ENCODE results near the gene VAT1.
A peak's percentile ranks its signal among the peaks of the same experiment; 100 is the strongest.
"Not testable (repeated sequence)": the region's sequence is repeated elsewhere in the genome, so short reads cannot be mapped to it uniquely, and the experiment has no call there.

The VAT1 gene

DNA sequence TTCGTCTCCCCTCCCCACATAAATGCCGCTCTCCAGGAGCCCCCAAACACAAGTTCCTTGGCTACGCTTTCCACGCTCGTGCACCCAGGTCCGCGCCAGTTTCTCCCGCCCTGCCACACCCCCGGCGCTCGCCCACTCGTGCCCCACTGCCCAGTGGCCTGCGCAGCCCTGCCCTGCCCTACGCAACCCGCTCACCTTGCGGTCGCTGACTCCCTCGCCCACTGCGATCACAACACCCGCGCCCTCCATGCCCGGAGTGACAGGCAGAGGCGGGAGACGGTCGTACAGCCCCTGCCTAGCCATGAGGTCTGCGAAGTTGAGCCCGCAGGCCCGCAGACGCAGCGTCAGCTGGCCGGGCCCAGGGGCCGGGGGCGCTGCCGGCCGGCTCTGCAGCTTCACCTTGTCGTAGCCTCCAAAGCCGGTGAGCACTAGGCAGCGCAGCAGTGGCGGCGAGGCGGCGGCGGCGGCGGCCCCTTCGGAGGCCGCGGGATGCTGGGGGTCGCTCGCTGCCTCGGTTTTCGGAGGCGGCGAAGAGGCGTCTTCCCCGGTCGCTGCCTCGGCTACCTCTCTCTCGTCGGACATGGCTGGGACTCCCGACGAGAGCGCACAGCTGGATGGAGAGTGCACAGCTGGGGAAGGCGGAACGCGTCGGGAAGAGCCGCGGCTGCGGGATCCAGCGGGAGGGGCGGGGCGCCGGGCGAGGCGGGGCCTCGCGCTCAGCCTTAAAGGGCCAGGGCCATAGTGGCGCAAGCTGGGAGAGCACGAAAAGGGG, at the start of gene VAT1:
VAT1 (minus strand) TSS at position 645 of the 772 bp plus-strand sequence; CDS start at position 582, 63 bp downstream.
- peak; percentile 86 for DNase-seq

DNA sequence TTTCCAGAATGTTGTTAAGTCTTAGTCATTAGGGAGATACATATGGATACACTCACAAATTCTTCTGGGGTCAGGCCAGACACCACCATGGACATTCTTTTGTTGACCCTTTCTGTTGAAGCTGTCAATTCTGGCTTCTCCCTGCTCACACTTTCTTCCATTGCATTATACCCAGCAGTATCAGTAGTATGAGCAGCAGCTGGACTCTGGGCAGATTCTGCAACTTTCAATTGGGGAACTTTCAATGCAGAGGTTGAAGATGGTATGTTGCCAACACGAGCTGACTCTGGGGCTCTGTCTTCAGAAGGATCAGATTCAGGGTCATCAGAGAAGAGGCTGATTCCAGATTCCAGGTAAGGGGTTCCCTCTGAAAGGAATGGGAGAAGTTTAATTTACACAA, 48.7 kb upstream of the VAT1 start:
- DNase-seq, result no peak

DNA sequence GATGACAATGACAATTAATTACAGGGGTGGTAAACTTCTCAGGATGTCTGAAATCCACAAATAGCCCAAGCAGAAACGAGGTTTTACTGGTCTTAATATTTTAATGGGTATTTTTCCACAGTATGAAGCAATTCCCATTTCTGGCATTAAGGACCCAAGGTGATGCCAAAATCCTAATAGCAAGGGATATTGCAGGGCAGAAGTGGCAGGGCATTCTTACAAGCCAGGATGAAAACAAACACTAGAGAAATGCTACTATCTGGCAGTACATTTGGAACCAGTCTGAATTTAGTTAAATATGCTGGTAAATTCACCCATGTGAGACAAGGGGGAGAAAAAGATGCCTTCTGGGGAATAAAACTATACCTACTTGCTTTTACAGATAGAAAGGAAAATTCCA, 48.1 kb upstream of the VAT1 start:
- no peak for DNase-seq

DNA sequence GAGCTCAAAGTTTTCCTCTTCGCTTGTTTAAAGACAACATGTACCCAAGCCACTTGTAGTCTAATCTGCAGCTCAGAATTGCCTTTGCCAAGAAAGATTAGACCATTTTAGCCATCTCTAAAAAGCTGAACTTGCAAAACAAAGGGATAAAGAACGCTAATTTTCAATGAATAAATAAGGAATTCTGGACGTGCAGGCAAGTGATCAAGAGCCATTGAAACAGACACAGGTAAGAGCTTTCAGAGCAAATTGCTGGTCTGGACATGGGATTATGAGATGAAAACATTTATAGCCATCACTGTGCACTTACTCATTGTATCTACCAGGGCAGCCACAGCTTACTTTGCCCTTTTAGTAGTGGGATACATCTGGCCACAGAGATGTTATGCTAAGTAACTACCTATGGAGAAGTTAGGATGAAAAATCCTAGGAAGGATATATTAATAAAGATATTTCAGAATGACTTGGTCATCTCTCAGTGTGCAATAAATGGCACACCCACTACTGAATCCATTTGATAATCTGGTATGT, 47.2 kb upstream of the VAT1 start:
- no peak for DNase-seq

DNA sequence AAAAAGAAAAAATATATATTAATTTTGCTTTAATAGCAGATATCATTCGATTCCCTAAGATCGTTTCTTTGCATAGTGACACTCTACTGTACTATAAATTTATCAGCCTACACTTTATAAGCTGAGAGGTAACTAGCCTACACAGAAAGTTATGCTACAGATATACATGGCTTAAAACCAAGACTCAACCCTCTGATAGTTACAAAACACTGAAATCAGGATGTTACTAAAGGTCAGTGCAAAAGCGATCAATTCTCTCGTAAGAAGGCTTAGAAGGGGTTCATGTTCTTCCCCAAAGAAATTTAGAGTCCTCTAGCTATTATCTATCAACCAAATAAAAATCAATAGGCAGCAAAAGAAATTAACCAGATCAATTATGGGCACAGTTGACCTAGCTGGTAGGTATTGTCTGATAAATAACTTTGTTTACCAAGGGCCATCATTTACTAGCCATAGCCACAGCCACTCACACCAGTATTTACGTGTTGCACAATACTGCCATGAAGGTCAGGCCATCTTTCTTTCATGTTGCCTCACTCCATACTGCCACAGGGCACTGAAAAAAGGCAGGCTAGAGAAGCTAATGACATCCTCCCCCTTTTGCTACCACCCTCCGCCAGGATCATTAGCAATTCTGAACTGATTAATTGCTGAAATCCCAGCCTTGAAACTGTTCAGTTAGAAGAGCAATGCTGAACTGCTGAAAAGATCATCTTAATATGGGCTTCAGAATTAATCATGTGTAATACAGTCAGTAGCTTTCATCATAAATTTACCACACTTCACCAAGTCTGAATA, 46.6 kb upstream of the VAT1 start:
- no peak for DNase-seq

DNA sequence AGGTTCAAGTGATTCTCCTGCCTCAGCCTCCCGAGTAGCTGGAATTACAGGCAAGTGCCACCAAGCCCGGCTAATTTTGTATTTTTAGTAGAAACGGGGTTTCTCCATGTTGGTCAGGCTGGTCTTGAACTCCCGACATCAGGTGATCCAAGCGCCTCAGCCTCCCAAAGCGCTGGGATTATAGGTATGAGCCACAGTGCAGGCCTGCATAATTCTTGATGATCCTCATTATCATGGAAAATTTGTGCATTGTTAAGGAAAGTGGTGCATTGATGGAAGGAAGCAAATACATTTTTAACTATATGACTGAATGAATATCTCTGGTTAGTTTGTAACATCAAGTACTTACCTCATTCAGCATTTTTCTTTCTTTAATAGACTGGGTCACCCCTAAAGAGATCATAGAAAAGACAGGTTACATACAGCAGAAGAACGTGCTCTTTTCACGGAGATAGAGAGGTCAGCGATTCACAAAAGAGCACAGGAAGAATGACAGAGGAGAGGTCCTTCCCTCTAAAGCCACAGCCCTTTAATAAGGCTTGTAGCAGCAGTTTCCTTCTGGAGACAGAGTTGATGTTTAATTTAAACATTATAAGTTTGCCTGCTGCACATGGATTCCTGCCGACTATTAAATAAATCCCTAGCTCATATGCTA, 40.9 kb upstream of the VAT1 start:
- DNase-seq, result no peak

DNA sequence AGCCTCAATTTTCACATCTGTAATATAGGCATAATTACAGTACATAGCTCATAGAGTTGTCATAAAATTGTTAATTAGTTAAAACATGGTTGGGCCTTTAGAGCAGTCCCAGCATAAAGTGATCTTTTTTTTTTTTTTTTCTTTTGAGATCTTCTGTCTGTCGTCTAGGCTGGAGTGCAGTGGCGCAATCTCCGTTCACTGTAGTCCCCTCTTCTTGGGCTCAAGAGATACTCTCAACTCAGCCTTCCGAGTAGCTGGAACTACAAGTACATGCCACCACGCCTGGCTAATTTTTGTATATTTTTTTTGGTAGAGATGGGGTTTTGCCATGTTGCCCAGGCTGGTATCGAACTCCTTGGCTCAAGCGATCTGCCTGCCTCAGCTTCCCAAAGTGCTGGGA, 33.9 kb upstream of the VAT1 start:
- no peak for DNase-seq

DNA sequence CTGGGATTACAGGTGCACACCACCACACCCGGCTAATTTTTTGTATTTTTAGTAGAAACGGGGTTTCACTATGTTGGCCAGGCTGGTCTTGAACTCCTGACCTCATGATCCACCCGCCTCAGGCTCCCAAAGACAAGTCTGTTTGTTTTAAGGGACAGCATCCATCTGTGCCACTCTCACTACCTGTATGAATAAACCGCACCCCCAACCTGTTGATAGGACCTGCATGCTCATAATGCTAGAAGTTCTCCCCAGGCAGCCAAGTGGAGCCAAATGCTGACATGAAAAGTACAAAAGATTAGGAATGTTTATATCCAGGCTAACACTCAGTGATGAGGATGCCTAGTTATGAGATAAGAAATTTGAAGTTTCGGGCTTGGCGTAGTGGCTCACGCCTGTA, 30.8 kb upstream of the VAT1 start:
- DNase-seq, result not testable (repeated sequence)

DNA sequence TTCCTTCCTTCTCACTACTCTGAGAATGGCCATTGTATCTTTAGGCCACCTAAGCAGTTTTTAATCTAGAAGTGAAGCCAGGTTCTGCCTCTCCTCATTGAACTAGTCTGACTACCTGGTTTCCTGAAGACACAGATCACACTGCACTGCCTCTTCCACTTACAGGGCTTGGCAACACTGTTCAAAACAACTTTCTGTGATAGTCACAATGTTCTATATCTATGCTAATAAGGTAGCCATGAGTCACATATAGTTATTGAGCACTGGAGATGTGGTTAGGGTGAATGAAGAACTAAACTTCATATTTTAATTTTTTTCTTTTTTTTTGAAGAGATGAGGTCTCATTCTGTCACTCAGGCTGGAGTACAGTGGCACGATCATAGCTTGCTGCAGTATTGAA, 29.8 kb upstream of the VAT1 start:
- DNase-seq, result no peak

DNA sequence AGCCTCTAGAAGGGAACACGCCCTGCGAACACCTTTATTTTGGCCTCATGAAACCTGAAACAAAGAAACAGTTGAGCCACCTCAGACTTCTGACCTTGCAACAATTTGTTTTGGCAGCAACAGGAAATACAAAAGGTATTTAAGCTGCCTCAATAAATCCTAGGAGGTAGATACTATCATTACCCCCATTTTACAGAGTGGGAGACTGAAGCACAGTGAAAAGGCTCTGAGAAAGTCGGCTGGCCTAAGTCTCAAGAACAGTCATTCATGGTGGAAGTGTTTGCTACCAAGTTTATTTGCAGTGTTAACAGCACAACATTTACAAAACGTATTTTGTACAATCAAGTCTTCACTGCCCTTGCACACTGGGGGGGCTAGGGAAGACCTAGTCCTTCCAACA, 21.8 kb upstream of the VAT1 start:
- no peak for DNase-seq

DNA sequence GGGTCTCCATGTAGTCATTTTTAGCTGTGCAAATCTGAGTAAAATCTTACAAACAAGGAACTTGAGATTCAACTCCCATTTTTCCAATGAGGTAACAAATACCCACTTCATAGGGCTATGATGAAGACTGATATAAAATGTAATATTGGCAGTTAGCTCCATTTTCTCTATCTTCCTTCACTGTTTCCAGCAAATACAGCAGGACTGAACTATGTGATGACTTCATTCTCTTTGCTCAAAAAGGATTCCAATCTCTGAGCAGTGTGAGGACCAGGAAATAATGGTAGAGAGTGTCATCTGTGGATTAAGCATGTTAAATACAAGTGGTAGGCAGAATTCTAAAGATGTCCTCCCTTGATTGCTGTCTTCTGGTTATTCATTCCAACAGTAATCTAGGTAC, 21.1 kb upstream of the VAT1 start:
- no peak for DNase-seq

DNA sequence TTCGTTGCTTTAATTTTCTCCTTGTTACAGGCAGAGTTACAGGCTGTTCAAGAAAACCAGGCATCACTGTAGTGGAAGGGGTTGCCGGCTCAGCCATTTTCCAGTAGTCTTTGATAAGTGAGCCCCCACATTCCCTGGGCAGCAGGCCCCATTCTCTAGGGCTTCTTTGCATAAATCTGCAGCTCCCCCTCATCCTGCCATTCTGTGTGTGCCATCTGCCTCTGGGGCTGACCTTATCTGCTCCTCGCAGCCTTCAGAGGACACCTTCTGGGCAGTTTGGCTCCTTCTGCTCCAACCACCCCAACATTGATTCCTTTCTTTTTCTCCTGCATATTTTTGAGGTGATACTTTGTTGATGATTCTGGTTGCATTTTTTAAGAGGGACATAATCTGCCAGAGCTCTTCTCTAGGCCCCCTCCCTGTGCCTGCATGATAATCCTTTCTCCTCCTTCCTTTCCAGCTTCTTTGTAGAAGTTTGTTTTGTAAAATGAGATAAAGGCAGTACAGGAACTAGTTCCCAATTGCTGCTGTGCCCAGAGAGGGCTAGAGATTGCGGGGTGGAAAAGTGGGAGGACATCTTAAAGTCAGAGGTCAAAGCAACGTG, 19.9 kb upstream of the VAT1 start:
- no peak for DNase-seq

DNA sequence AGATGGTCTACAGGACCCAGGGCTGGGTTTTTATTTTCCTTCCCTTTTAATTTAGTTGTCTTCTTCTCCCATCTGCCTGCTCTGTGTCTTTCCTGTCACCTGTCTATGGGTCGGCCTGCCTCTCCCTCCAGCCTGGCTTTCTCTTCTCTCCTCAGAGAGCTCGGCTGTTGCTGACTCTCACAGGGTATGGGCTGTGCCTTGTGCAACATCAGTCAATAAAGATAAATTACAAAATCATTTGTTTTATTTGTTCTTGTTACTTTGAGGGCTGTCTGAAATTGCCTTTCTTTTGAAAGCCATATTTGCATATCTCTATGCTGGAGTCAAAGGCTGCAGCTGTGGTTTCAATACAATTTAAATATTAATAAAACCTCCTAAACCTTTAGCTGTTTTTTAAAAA, 18.5 kb upstream of the VAT1 start:
- no peak for DNase-seq

DNA sequence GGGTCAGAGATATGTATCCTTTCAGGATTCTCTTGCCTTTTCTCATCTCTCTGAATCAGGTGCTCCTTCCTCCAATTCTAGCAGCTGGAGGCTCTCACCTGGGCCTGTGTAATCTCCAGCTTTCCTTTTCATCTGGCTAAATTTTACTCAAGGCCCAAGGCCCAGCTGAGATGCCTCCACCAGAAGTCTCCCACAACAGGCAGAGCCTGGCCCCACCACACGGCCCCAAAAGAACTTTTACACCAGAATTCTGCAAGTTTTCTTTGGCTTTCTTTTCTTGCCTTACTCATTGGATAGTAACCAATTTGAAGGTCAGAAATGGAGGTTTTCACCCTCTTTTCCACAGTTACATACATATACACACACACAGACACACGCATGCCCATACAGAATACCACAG, 17.5 kb upstream of the VAT1 start:
- no peak for DNase-seq

DNA sequence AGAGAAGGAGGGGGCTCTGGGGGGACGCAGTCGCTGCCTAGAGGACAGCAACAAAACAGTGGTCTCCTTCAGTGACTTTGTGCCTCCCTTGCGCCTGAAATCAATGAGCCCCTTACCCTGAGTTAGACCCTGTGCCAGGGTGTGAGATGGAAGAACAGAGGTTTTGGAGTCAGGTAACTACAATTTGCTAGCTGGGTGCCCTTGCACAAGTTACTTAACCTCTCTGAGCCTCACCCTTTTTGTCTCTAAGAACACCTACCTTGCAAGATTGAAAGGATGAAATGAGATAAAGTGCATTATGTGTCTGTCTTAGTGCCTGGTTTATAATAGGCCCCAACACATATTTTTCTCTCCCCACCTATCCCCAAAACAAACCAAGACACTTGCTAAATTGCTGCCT, 12.7 kb upstream of the VAT1 start:
- DNase-seq, result no peak

DNA sequence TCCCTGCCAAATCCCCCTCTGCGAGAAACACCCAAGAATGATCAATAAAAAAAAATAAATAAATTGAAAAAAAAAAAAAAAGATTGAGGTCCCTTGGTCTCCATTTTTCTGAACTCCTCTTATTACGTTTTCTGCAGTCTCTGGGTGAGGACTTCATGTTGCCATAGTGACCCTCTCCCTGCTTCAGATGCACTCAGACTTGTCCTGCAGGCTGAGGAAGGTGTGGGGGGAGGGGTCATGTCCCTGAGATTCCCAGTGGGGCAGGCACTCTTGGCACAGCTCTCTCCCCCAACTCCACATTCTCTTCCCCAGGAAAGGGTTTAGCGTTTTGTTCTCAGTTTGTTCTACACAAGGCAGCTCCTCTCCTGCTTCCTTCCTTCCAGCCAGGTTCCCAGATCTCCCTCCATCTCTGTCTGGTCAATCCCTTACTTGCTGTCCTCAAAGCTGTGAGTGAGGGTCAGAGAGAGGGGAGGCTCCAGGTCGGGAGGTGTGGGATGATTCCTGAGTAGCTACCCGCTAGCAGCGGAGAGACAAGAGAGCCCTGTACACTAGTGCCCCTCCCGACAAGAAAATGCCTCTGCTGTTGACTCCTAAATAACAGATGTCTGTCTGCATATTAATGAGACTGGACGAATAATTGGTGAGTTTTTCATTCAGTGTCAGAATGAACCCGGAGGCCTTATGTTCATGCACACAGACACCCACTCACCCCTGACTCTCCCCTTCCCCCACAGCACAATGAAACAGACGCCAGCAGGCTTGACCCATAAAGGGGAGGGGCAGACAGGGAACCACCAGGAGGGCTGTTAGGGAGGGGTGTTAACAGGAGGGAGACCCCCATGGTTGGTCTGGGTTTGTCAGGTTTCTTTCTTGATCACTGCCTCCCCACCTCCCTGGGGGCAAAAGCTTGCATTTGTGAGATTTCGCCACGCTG, 12.0 kb upstream of the VAT1 start:
- DNase-seq, result no peak

DNA sequence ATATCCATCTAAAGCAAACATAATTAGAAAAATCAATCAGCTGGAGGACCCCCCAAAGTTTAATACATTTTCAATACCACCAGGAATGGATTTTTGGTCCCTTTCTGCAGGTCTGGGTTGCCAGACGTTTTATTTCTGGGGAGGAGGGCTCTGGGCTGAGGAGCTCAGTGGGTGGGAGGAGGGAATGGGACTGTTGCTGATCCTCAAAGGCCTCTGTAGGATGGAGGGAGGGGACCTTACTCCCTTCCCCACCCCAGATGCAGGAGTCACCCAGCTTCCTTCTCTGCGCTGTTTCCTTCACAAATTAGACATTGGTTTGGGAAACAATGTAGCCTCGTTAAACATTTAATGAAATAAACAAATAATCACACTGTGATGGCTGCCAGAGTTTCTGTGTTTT, 9.5 kb upstream of the VAT1 start:
- no peak for DNase-seq

DNA sequence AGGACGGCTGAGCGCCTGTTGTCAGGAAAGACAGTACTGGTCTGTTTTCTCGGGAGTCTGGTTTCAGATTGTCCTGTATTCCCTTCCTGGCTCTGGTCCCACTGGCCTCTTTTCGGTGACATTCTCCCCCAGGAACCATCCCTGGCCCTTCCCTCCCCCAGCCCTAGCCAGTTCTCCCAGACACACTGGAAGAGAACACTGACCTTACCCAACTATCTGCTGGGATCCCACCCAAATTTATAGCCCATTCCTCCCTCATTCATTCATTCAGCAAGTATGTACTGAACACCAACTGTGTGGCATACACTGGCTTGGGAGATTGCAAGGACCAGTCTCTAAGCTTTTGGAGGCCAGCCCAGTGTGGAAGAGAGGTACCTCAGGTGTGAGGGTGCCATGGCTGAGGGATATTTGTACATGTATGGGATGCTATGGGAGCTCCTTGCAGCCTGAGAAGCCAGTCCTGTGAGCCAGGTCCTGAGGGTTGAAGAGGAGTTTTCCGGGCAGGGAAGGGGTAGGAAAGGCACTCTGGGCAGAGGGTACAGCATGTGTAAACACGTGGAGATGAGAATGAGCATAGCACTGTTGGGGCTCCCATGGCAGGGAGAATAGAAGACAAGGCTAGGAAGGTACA, 8.1 kb upstream of the VAT1 start:
- DNase-seq, result no peak

DNA sequence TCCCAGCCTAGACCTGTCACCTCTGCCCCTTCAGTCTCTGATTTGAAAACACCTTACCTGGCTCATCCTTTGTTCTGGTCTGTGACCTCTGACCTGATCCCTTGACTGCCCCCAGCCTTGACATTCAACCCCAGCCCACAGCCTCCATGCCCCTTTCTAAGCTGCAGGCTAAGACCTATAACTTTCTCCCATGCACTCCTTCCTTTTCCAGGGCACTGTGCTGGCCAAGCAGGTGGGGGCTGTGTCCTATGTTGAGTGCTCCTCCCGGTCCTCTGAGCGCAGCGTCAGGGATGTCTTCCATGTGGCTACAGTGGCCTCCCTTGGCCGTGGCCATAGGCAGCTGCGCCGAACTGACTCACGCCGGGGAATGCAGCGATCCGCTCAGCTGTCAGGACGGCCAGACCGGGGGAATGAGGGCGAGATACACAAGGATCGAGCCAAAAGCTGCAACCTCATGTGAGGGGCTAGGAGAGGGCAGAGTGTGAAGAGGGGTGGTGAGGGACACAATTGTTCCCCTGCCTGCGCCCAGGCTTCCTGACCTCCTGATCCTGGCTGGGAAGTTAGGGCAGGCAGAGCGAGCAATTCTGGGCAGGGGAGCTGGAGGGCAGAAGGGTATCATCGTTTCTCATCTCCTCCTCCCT, 6.2 kb upstream of the VAT1 start:
- DNase-seq, result no peak

DNA sequence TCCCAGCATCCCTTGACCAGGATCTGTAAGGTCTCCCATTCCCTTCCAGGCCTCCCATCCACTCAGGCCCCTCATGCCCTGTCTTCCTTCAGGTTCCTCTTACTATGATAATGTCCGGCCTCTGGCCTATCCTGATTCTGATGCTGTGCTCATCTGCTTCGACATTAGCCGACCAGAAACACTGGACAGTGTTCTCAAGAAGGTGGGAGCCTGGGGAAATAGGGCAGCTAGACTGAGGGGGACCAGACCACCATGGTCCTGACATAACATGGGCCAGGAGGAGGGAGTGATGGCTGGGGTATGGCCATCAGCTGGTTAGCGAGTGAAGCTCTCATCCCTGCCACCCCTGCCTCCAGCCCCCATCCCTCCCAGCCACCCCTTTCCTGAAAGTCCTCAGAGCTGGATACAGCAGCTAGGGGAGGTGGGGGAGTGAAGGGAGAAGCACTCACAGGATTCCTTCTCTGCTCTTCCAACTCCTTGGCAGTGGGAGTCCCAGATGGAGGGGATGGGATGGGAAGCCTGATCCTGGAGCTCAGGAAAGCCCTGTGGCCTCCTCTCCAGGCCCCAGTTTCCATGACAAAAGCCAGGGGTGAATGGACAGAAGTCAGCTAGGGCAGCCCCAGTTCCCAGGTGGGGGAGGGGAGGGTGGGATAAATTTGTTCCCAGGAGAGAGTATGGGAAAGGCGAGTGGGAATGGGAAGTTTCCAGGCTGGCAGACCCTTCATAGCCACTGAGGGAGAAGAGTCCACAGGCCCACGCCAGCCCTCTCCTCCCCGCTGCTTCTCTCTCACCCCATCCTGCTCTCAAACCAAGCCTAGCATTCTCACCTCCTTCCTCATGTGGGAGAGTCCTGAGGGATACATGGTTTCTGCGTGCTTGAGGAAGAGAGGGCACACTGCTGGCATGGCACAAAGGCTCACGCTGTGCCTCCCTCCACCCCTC, 5.2 kb upstream of the VAT1 start:
- no peak for DNase-seq

Data from KG1 (cell line).